IMR-90 (cell line): ENCODE results near the gene MRTFA. TPM values are rescaled to one million over a fixed set of nuclear protein-coding genes. Genes with fewer than 3 reads are reported as not detected.

ENCODE experiments used
- ATAC-seq: fragments of 200-7000 bp; cut with Tn5 transposase; 2 replicates; pipeline ENCODE4 v1.9.1; 2020; ENCODE audit warnings: low read depth, mild to moderate bottlenecking, moderate library complexity
- BruUV-seq: library from RNA; stranded (reverse); fragments of 400-500 nt; replicated peaks from 2 replicates; lab custom pipeline; 2021; lab: Mats Ljungman, UMichigan
- CTCF ChIA-PET: fragments of 300-600 bp; formaldehyde crosslinking; extraction: SDS; loops from one replicate; lab custom pipeline; 2021; ENCODE audit warnings: antibody characterized with exemption; lab: Yijun Ruan, JAX
- POLR2A ChIA-PET: fragments of 300-600 bp; sonication (Branson Sonifier 250); formaldehyde crosslinking; loops from one replicate; lab custom pipeline; 2022; ENCODE audit warnings: antibody characterized with exemption; ENCODE audit not compliant: unreplicated experiment; lab: Charles Lee
- DNase-seq: peaks from one replicate; pipeline ENCODE4 v3.0.0; 2013
- H2AFZ ChIP-seq: replicated peaks from 2 replicates; pipeline ENCODE3; 2013; ENCODE audit warnings: low read length, mild to moderate bottlenecking; ENCODE audit not compliant: poor library complexity
- H2AK5ac ChIP-seq: 2 replicates; pipeline ENCODE4 v1.6.1; 2013; ENCODE audit warnings: low read depth, low read length, inconsistent platforms
- H2AK9ac ChIP-seq: replicated peaks from 2 replicates; pipeline ENCODE3; 2013; ENCODE audit warnings: mild to moderate bottlenecking, low read depth, low read length, moderate library complexity; ENCODE audit not compliant: poor library complexity
- H2BK120ac ChIP-seq: 2 replicates; pipeline ENCODE4 v1.6.1; 2013; ENCODE audit warnings: low read depth, low read length, inconsistent platforms
- H2BK15ac ChIP-seq: 3 replicates; pipeline ENCODE4 v1.6.1; 2013; ENCODE audit warnings: low read depth, low read length, inconsistent platforms
- H2BK20ac ChIP-seq: 2 replicates; pipeline ENCODE4 v1.6.1; 2013; ENCODE audit warnings: low read depth, mild to moderate bottlenecking, inconsistent platforms, low read length, moderate library complexity
- H2BK5ac ChIP-seq: 2 replicates; pipeline ENCODE4 v1.6.1; 2013; ENCODE audit warnings: mild to moderate bottlenecking, low read depth, low read length, inconsistent platforms; ENCODE audit not compliant: poor library complexity, severe bottlenecking
- H3K14ac ChIP-seq: replicated peaks from 2 replicates; pipeline ENCODE4 v1.6.1; 2013; ENCODE audit warnings: low read depth, low read length, inconsistent platforms
- H3K18ac ChIP-seq: 2 replicates; pipeline ENCODE4 v1.6.1; 2013; ENCODE audit warnings: low read depth, low read length, control low read depth
- H3K23ac ChIP-seq: 2 replicates; pipeline ENCODE4 v1.6.1; 2013; ENCODE audit warnings: low read depth, low read length, inconsistent platforms
- H3K27ac ChIP-seq: 2 replicates; pipeline ENCODE4 v1.5.1; 2013; ENCODE audit warnings: mild to moderate bottlenecking, control low read depth, low read length; ENCODE audit not compliant: insufficient read depth
- H3K27me3 ChIP-seq: 2 replicates; pipeline ENCODE4 v1.6.1; 2013; ENCODE audit warnings: low read length; ENCODE audit not compliant: control insufficient read depth, insufficient read depth
- H3K36me3 ChIP-seq: 2 replicates; pipeline ENCODE4 v1.6.1; 2013; ENCODE audit warnings: low read length, mixed read lengths; ENCODE audit not compliant: control insufficient read depth, insufficient read depth
- H3K4ac ChIP-seq: 2 replicates; pipeline ENCODE4 v1.6.1; 2013; ENCODE audit warnings: low read depth, low read length, inconsistent platforms
- H3K4me1 ChIP-seq: 2 replicates; pipeline ENCODE4 v1.6.1; 2013; ENCODE audit warnings: low read length, mixed read lengths; ENCODE audit not compliant: control insufficient read depth, insufficient read depth
- H3K4me2 ChIP-seq: 2 replicates; pipeline ENCODE4 v1.6.1; 2013; ENCODE audit warnings: low read depth, mild to moderate bottlenecking, control low read depth, low read length, moderate library complexity
- H3K4me3 ChIP-seq: 2 replicates; pipeline ENCODE4 v1.5.1; 2013; ENCODE audit warnings: low read depth, mild to moderate bottlenecking, control low read depth, low read length, moderate library complexity; ENCODE audit not compliant: insufficient read depth
- H3K56ac ChIP-seq: 2 replicates; pipeline ENCODE4 v1.6.1; 2013; ENCODE audit warnings: low read length, inconsistent platforms; ENCODE audit not compliant: insufficient read depth; ENCODE audit errors: extremely low read depth
- H3K79me1 ChIP-seq, 2 experiments: 2 replicates each; pipeline ENCODE4 v1.6.1; 2013; ENCODE audit warnings: low read length in 2 of 2, inconsistent platforms in 1 of 2, low read depth in 1 of 2
- H3K9ac ChIP-seq: 2 replicates; pipeline ENCODE4 v1.6.1; 2013; ENCODE audit warnings: low read depth, low read length, control low read depth
- H3K9me1 ChIP-seq: 2 replicates; pipeline ENCODE4 v1.6.1; 2013; ENCODE audit warnings: low read length, inconsistent platforms; ENCODE audit not compliant: insufficient read depth
- H3K9me3 ChIP-seq: 2 replicates; pipeline ENCODE4 v1.6.1; 2013; ENCODE audit warnings: low read length; ENCODE audit not compliant: control insufficient read depth, insufficient read depth
- H4K20me1 ChIP-seq: 2 replicates; pipeline ENCODE4 v1.6.1; 2013; ENCODE audit warnings: low read length, inconsistent platforms; ENCODE audit not compliant: insufficient read depth
- H4K5ac ChIP-seq: 2 replicates; pipeline ENCODE4 v1.6.1; 2013; ENCODE audit warnings: mild to moderate bottlenecking, low read depth, low read length, control low read depth
- H4K8ac ChIP-seq, 2 experiments: 2 replicates each; pipeline ENCODE4 v1.6.1; 2013; ENCODE audit warnings: low read depth in 2 of 2, low read length in 2 of 2, control low read depth in 1 of 2, inconsistent platforms in 1 of 2
- H4K91ac ChIP-seq: 2 replicates; pipeline ENCODE4 v1.6.1; 2013; ENCODE audit warnings: low read depth, low read length, inconsistent platforms; ENCODE audit not compliant: insufficient read depth
- BHLHE40 ChIP-seq: fragments of 150-350 bp; IDR thresholded peaks from 2 replicates; pipeline ENCODE4 v1.6.1; 2016; ENCODE audit warnings: mild to moderate bottlenecking, low read depth, low read length
- CEBPB ChIP-seq: IDR thresholded peaks from 2 replicates; pipeline ENCODE4 v1.6.1; 2012; ENCODE audit warnings: low read depth, low read length, improper control_type of control experiment
- CHD1 ChIP-seq: IDR thresholded peaks from 2 replicates; pipeline ENCODE4 v1.6.1; 2012; ENCODE audit warnings: low read depth, low read length, improper control_type of control experiment
- FOS ChIP-seq: fragments of 150-350 bp; IDR thresholded peaks from 2 replicates; pipeline ENCODE4 v1.6.1; 2016; ENCODE audit warnings: low read depth, low read length
- MAFK ChIP-seq: IDR thresholded peaks from 2 replicates; pipeline ENCODE4 v1.6.1; 2012; ENCODE audit warnings: low read depth, low read length, improper control_type of control experiment
- MAZ ChIP-seq: IDR thresholded peaks from 2 replicates; pipeline ENCODE4 v1.6.1; 2012; ENCODE audit warnings: low read depth, mild to moderate bottlenecking, low read length, improper control_type of control experiment, moderate library complexity, borderline replicate concordance
- MXI1 ChIP-seq: IDR thresholded peaks from 2 replicates; pipeline ENCODE4 v1.6.1; 2012; ENCODE audit warnings: low read depth, mild to moderate bottlenecking, low read length, moderate library complexity, borderline replicate concordance
- NFE2L2 ChIP-seq: fragments of 150-350 bp; IDR thresholded peaks from 2 replicates; pipeline ENCODE4 v1.6.1; 2016; ENCODE audit warnings: low read depth, mild to moderate bottlenecking, low read length
- POLR2A ChIP-seq: IDR thresholded peaks from 2 replicates; pipeline ENCODE4 v1.6.1; 2012; ENCODE audit warnings: mild to moderate bottlenecking, low read depth, low read length
- RAD21 ChIP-seq: IDR thresholded peaks from 2 replicates; pipeline ENCODE4 v1.6.1; 2012; ENCODE audit warnings: low read length, improper control_type of control experiment
- RCOR1 ChIP-seq: IDR thresholded peaks from 2 replicates; pipeline ENCODE4 v1.6.1; 2012; ENCODE audit warnings: mild to moderate bottlenecking, low read length, improper control_type of control experiment; ENCODE audit not compliant: insufficient replicate concordance
- RFX5 ChIP-seq: IDR thresholded peaks from 2 replicates; pipeline ENCODE4 v1.8.0; 2012; ENCODE audit warnings: low read depth, mild to moderate bottlenecking, low read length, moderate library complexity
- SMC3 ChIP-seq: fragments of 150-350 bp; IDR thresholded peaks from 2 replicates; pipeline ENCODE4 v1.6.1; 2016; ENCODE audit warnings: low read depth, mild to moderate bottlenecking, antibody characterized with exemption, low read length, moderate library complexity
- WGBS, 2 experiments: methylation state at CpG; one replicate each; pipeline versions ENCODE4 v1.1.5 to v1.1.7; 2013; ENCODE audit warnings: missing lambda C conversion rate in 2 of 2; ENCODE audit not compliant: insufficient read length in 1 of 2; ENCODE audit errors: extremely low coverage in 2 of 2; 5-methylcytosine and 5-hydroxymethylcytosine counted together
- dilution Hi-C: fragments of 300-500 bp; cut with HindIII; formaldehyde crosslinking; loops from one replicate; pipeline ENCODE4 v1.14.3; 2018; ENCODE audit warnings: low sequenced_read_pairs; ENCODE audit not compliant: unreplicated experiment
- in situ Hi-C: fragments of 300-500 bp; cut with MboI; formaldehyde crosslinking; loops from 3 replicates; pipeline ENCODE4 v1.14.3; 2019; ENCODE audit warnings: low sequenced_read_pairs, inconsistent platforms, mixed read lengths
- intact Hi-C: fragments of 100-400 bp; cut with micrococcal nuclease; formaldehyde crosslinking; loops from 2 replicates; pipeline ENCODE4 v1.10.0; 2022
- polyA plus RNA-seq, 3 experiments: library from polyadenylated mRNA; depleted of rRNA; stranded (reverse); fragments of >200 nt; gene quantifications; 2 replicates each; pipeline ENCODE4 v1.2.3, GENCODE V29; 2012; ENCODE audit warnings: low replicate concordance in 1 of 3
- total RNA-seq: library from RNA; depleted of rRNA; stranded (reverse); fragments of >200 nt; gene quantifications from 2 replicates; pipeline ENCODE4 v1.2.3, GENCODE V29; 2012
- TF ChIP-seq, protein P1 (sequence below): fragments of 150-350 bp; IDR thresholded peaks from 2 replicates; pipeline ENCODE4 v1.6.1; 2016; ENCODE audit warnings: low read depth, mild to moderate bottlenecking, low read length, moderate library complexity, borderline replicate concordance
- TF ChIP-seq, protein P2 (sequence below): conservative IDR thresholded peaks from 2 replicates; pipeline ENCODE4 v1.5.1; 2012; ENCODE audit warnings: mild to moderate bottlenecking, low read depth, low read length, improper control_type of control experiment
- TF ChIP-seq, protein P3 (sequence below): fragments of 150-350 bp; IDR thresholded peaks from 2 replicates; pipeline ENCODE4 v1.6.1; 2017; ENCODE audit warnings: mild to moderate bottlenecking, antibody characterized with exemption, low read length, low read depth

MRTFA gene
- total and polyA plus RNA-seq, 2 of the 4 experiments (the other 2 are of a cell fraction), result 12.5 to 17.2 TPM

DNA sequence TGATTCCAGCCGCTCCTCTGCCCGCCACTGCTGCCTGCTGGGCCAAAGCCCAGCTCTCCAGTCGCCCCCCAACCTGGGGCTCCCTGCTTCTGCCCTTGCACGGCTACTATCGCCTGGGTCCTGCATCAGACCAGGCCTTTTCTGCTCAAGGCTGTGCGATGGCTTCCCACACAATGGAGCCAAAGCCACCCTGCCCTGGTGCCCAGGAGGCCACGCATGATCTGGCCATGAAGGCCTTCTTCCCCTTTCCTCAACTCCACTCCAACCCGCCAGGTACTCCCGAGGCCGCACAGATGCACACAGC lies 220.3 kb downstream of the MRTFA start:
- no peak overlapping the region for H3K4me3 ChIP-seq
- H3K27ac ChIP-seq, result no peak overlapping the region

More for the DNA sequence above, 220.3 kb downstream of the MRTFA start:
- Histone ChIP-seq H3K79me1 (peaks cover 4 to 67% of the 10 kb centered on the region in 2 experiments; a peak in 3 of 4 replicates), H2BK15ac (no peak overlapping the region), H2BK20ac (no peak overlapping the region), H3K18ac (no peak overlapping the region), H3K4ac (no peak overlapping the region), H4K20me1 (peaks cover 22% of the 10 kb centered on the region), H2AK9ac (peak overlapping the region; percentile 72), H3K9ac (no peak overlapping the region), H2AFZ (no peak overlapping the region), H3K9me1 (peaks cover 13% of the 10 kb centered on the region; the same call in 1 of the 2 replicates), H3K36me3 (peaks cover 60% of the 10 kb centered on the region), H3K56ac (no peak overlapping the region), H3K4me2 (no peak overlapping the region), H2AK5ac (no peak overlapping the region), H4K5ac (no peak overlapping the region), H3K9me3 (no peaks in the 10 kb centered on the region), H3K14ac (no peak overlapping the region), H3K23ac (no peak overlapping the region), H2BK120ac (no peak overlapping the region), H3K27me3 (no peaks in the 10 kb centered on the region), H2BK5ac (no peak overlapping the region), H4K8ac (no peak overlapping the region), H3K4me1 (peaks cover 5% of the 10 kb centered on the region; the same call in 1 of the 2 replicates), H4K91ac (no peak overlapping the region)
- 88% methylated on average over 7 of the region's 10 CpGs; no CpG with 5 or more reads in 1 of the 2 experiments for WGBS, 2 experiments
- ATAC-seq (no peak), DNase-seq (no peak)
- ChIA-PET CTCF (no interaction called here), POLR2A (no interaction called here)
- in situ Hi-C loops (no loop called here), intact Hi-C loops (no loop called here), dilution Hi-C loops (no loop called here)
- no TSS peak for BruUV-seq
- TF ChIP-seq BHLHE40 (no peak), NFE2L2 (no peak), CEBPB (no peak), MXI1 (no peak), MAZ (no peak), FOS (no peak), MAFK (no peak), RCOR1 (no peak), POLR2A (no peak), SMC3 (no peak), CHD1 (no peak), RFX5 (no peak), RAD21 (no peak)
- TF ChIP-seq, protein P1, sequence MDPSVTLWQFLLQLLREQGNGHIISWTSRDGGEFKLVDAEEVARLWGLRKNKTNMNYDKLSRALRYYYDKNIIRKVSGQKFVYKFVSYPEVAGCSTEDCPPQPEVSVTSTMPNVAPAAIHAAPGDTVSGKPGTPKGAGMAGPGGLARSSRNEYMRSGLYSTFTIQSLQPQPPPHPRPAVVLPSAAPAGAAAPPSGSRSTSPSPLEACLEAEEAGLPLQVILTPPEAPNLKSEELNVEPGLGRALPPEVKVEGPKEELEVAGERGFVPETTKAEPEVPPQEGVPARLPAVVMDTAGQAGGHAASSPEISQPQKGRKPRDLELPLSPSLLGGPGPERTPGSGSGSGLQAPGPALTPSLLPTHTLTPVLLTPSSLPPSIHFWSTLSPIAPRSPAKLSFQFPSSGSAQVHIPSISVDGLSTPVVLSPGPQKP, result no peak
- TF ChIP-seq, protein P2, sequence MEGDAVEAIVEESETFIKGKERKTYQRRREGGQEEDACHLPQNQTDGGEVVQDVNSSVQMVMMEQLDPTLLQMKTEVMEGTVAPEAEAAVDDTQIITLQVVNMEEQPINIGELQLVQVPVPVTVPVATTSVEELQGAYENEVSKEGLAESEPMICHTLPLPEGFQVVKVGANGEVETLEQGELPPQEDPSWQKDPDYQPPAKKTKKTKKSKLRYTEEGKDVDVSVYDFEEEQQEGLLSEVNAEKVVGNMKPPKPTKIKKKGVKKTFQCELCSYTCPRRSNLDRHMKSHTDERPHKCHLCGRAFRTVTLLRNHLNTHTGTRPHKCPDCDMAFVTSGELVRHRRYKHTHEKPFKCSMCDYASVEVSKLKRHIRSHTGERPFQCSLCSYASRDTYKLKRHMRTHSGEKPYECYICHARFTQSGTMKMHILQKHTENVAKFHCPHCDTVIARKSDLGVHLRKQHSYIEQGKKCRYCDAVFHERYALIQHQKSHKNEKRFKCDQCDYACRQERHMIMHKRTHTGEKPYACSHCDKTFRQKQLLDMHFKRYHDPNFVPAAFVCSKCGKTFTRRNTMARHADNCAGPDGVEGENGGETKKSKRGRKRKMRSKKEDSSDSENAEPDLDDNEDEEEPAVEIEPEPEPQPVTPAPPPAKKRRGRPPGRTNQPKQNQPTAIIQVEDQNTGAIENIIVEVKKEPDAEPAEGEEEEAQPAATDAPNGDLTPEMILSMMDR, result no peak
- TF ChIP-seq, protein P3, sequence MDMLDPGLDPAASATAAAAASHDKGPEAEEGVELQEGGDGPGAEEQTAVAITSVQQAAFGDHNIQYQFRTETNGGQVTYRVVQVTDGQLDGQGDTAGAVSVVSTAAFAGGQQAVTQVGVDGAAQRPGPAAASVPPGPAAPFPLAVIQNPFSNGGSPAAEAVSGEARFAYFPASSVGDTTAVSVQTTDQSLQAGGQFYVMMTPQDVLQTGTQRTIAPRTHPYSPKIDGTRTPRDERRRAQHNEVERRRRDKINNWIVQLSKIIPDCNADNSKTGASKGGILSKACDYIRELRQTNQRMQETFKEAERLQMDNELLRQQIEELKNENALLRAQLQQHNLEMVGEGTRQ, result no peak
